Measurements from ENCODE around the gene SPATA6.
A peak's percentile ranks its signal among the peaks of the same experiment; 100 is the strongest.

GRCh38 chr1:48471691-48472576 lies at the start of gene SPATA6:
- TF ChIP-seq L3MBTL2 (conservative IDR thresholded peaks at IDR 0.05) (peak; percentile 42), FOXM1 (IDR thresholded peaks at IDR 0.05; ENCODE audit: borderline replicate concordance) (no peak), BHLHE40 (IDR thresholded peaks at IDR 0.05; ENCODE audit: borderline replicate concordance) (no peak), SP1 (IDR thresholded peaks at IDR 0.05) (no peak), ELF4 (IDR thresholded peaks at IDR 0.05) (no peak), ARNT (IDR thresholded peaks at IDR 0.05) (no peak), SUZ12 (IDR thresholded peaks at IDR 0.05) (no peak), FOXA1 (IDR thresholded peaks at IDR 0.05) (no peak), ZNF384 (IDR thresholded peaks at IDR 0.05) (no peak), TARDBP (IDR thresholded peaks at IDR 0.05) (no peak), NFRKB (IDR thresholded peaks at IDR 0.05) (no peak)

Data from HEK293T (cell line).